CD4-positive, alpha-beta memory T cell (primary cell): ENCODE results near the gene GSTCD. TPM values are rescaled to one million over a fixed set of nuclear protein-coding genes. Genes with fewer than 3 reads are reported as not detected.

Source experiments
- CTCF ChIA-PET: fragments of 350-600 bp; sonication (Branson Sonifier 250); formaldehyde crosslinking; loops from one replicate; lab custom pipeline; 2021; ENCODE audit warnings: inconsistent platforms; ENCODE audit not compliant: partially characterized antibody; lab: Charles Lee
- POLR2A ChIA-PET: fragments of 350-600 bp; sonication (Branson Sonifier 250); formaldehyde crosslinking; loops from one replicate; lab custom pipeline; 2021; ENCODE audit not compliant: partially characterized antibody; lab: Charles Lee
- DNase-seq, 5 donors: peaks; one replicate each; pipeline versions ENCODE4 v3.0.0 to v3.0.0-alpha.2; 2020 to 2022; ENCODE audit warnings: mixed read lengths in 1 of 5
- H3K27ac ChIP-seq: one replicate; pipeline ENCODE4 v1.7.0; 2013; ENCODE audit warnings: low read depth, low read length
- H3K27me3 ChIP-seq: 2 replicates; pipeline ENCODE4 v1.7.0; 2013; ENCODE audit warnings: mild to moderate bottlenecking, low read length, moderate library complexity; ENCODE audit not compliant: insufficient read depth
- H3K36me3 ChIP-seq: 2 replicates; pipeline ENCODE4 v1.7.0; 2013; ENCODE audit warnings: mild to moderate bottlenecking, low read length, moderate library complexity; ENCODE audit not compliant: insufficient read depth
- H3K4me1 ChIP-seq: 2 replicates; pipeline ENCODE4 v1.7.0; 2013; ENCODE audit warnings: mild to moderate bottlenecking, low read length, moderate library complexity; ENCODE audit not compliant: insufficient read depth
- H3K4me3 ChIP-seq, 2 donors: one replicate each; pipeline ENCODE4 v1.7.0; 2013; ENCODE audit warnings: low read length in 2 of 2, mild to moderate bottlenecking in 1 of 2
- H3K9me3 ChIP-seq, 2 donors: one replicate each; pipeline ENCODE4 v1.7.0; 2013; ENCODE audit warnings: low read length in 2 of 2, control low read depth in 1 of 2; ENCODE audit not compliant: control insufficient read depth in 1 of 2
- H3K27ac Mint-ChIP-seq, 7 donors: one replicate each; pipeline ENCODE4 v1.8.0; 2020 to 2021; ENCODE audit warnings: mixed read lengths in 7 of 7, mild to moderate bottlenecking in 6 of 7, inconsistent platforms in 3 of 7, moderate library complexity in 3 of 7
- H3K27me3 Mint-ChIP-seq, 2 donors: one replicate each; pipeline ENCODE4 v1.8.0; 2020 to 2021; ENCODE audit warnings: mixed read lengths in 2 of 2
- H3K36me3 Mint-ChIP-seq, 2 donors: one replicate each; pipeline ENCODE4 v1.8.0; 2020 to 2021; ENCODE audit warnings: mixed read lengths in 2 of 2, inconsistent platforms in 1 of 2, mild to moderate bottlenecking in 1 of 2
- H3K4me1 Mint-ChIP-seq, 4 donors: one replicate each; pipeline ENCODE4 v1.8.0; 2020 to 2021; ENCODE audit warnings: mixed read lengths in 4 of 4, mild to moderate bottlenecking in 1 of 4
- H3K4me3 Mint-ChIP-seq, 8 donors: one replicate each; pipeline ENCODE4 v1.8.0; 2020 to 2021; ENCODE audit warnings: mixed read lengths in 8 of 8, mild to moderate bottlenecking in 7 of 8, moderate library complexity in 6 of 8, inconsistent platforms in 3 of 8
- H3K9me3 Mint-ChIP-seq, 8 donors: one replicate each; pipeline ENCODE4 v1.8.0; 2020 to 2021; ENCODE audit warnings: mixed read lengths in 8 of 8, mild to moderate bottlenecking in 5 of 8, inconsistent platforms in 3 of 8, moderate library complexity in 1 of 8
- intact Hi-C: fragments of 100-400 bp; cut with micrococcal nuclease; formaldehyde crosslinking; loops from one replicate; pipeline ENCODE4 v1.15.1; 2023
- polyA plus RNA-seq, 2 donors: library from polyadenylated mRNA; unstranded; fragments of 300-500 nt; fragmentation: Illumina TruSeq; gene quantifications; one replicate each; pipeline ENCODE4 v1.2.3, GENCODE V29; 2021
- total RNA-seq, 2 experiments: library from RNA; stranded (reverse); gene quantifications; one replicate each; pipeline ENCODE4 v1.2.3, GENCODE V29; 2021

The GSTCD gene
- total and polyA plus RNA-seq, 4 experiments from 2014 or later, result 0.64 to 5.0 (median 3.8) TPM

DNA sequence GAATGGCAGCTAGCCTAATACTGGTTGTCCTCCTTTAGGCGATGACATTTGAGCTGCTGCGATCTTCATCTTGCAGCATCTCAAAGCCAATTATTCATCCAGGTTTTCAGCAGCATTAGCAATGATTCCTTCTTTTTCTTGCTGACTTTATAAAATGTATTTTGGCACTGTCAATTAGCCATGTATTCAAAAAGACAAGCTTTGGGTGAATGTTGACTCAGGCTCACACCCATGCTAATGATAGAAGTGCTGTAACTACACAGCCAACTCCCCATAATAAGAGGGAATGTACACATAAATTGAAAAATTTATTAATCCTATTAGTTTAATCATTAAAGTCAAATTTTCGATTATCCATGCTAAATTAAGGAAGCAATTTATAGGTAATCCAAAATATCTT lies 162.4 kb downstream of the GSTCD start:
- no peak overlapping the region for H3K4me3 Mint-ChIP-seq
- H3K9me3 ChIP-seq, result no peaks in the 10 kb centered on the region
- ChIA-PET CTCF (no interaction called here), POLR2A (no interaction called here)
- no peaks in the 10 kb centered on the region for H3K4me1 Mint-ChIP-seq
- H3K4me3 ChIP-seq, result no peak overlapping the region
- H3K4me1 ChIP-seq, result no peaks in the 10 kb centered on the region
- no peaks in the 10 kb centered on the region for H3K36me3 ChIP-seq
- peaks cover 0 to 3% of the 10 kb centered on the region in 2 donors for H3K27me3 Mint-ChIP-seq
- no peaks in the 10 kb centered on the region for H3K36me3 Mint-ChIP-seq
- H3K9me3 Mint-ChIP-seq, result peaks cover 0 to 8% (median 0%) of the 10 kb centered on the region in 8 donors
- intact Hi-C loops, result no loop called here
- DNase-seq, result no peak
- no peak overlapping the region for H3K27ac Mint-ChIP-seq
- H3K27ac ChIP-seq, result no peak overlapping the region
- H3K27me3 ChIP-seq, result no peaks in the 10 kb centered on the region

DNA sequence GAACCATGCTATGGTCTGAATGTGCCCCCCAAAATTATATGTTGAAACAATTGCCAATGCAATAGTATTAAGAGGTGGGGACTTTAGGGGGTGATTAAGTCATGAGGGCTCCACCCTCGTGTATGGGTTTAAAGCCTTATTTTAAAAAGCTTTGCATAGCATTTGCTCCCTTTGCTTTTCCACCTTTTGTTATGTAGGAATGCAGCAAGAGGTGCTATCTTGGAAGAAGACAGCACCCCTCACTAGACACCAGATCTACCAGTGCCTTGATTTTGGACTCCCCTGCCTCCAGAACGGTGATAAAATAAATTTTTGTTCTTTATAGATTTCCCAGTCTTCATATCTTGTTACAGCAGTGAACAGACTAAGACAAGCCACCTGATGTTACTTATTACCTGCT lies 163.4 kb downstream of the GSTCD start:
- Mint-ChIP-seq H3K4me1 (no peaks in the 10 kb centered on the region), H3K9me3 (peaks cover 0 to 5% (median 0%) of the 10 kb centered on the region in 8 donors), H3K36me3 (no peaks in the 10 kb centered on the region), H3K27ac (no peak overlapping the region), H3K27me3 (peaks cover 0 to 3% of the 10 kb centered on the region in 2 donors), H3K4me3 (no peak overlapping the region)
- Histone ChIP-seq H3K27ac (no peak overlapping the region), H3K9me3 (no peaks in the 10 kb centered on the region), H3K4me1 (no peaks in the 10 kb centered on the region), H3K36me3 (no peaks in the 10 kb centered on the region), H3K4me3 (no peak overlapping the region), H3K27me3 (no peaks in the 10 kb centered on the region)
- POLR2A ChIA-PET, result no interaction called here
- no peak for DNase-seq
- CTCF ChIA-PET, result no interaction called here
- intact Hi-C loops, result no loop called here

DNA sequence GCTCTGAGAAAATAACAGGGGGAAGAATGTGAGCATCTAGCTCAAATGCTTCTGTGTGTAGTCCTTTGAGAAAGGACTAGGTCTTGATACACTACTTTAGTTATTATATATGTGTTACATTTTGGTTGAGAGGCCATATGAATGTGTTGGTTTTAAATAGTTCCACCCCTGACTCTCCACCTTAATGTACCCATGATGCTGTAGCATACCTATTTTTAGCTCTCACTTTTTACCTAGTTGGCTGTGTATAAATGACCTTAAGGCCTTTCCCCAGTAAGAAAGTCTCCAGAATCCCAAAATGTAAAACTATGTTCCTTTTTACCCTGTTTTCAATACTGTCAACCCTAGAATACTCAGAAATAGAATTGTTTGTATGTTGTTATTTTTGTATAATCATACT lies 166.6 kb downstream of the GSTCD start:
- Histone ChIP-seq H3K4me1 (no peaks in the 10 kb centered on the region), H3K9me3 (no peaks in the 10 kb centered on the region), H3K36me3 (no peaks in the 10 kb centered on the region), H3K27ac (no peak overlapping the region), H3K4me3 (no peak overlapping the region), H3K27me3 (no peaks in the 10 kb centered on the region)
- H3K27ac Mint-ChIP-seq, result no peak overlapping the region
- intact Hi-C loops, result no loop called here
- POLR2A ChIA-PET, result no interaction called here
- no peak overlapping the region for H3K4me3 Mint-ChIP-seq
- peaks cover 3% of the 10 kb centered on the region in 2 donors for H3K27me3 Mint-ChIP-seq
- H3K9me3 Mint-ChIP-seq, result peaks cover 0 to 8% (median 0%) of the 10 kb centered on the region in 8 donors
- H3K36me3 Mint-ChIP-seq, result no peaks in the 10 kb centered on the region
- CTCF ChIA-PET, result no interaction called here
- no peaks in the 10 kb centered on the region for H3K4me1 Mint-ChIP-seq
- no peak for DNase-seq

DNA sequence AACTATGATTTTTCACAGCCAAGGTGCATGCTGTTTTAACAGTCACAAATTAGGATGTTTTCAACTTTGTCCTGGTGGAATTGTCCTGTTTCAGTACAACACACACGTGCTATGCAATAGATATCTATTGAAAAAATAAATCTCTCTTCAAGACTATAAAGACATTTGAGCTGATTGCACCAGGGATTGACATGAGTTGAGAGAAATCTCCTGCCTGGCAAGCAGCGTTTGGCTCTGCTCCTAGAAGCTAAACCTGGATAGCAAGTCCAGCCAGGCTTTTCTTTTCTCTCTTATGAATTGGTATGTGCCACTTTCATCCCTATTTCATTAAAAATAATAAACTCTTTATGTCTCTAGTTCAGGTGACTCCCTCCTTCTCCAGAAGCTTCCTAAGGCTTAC lies 170.1 kb downstream of the GSTCD start:
- H3K4me1 ChIP-seq, result no peaks in the 10 kb centered on the region
- POLR2A ChIA-PET, result no interaction called here

DNA sequence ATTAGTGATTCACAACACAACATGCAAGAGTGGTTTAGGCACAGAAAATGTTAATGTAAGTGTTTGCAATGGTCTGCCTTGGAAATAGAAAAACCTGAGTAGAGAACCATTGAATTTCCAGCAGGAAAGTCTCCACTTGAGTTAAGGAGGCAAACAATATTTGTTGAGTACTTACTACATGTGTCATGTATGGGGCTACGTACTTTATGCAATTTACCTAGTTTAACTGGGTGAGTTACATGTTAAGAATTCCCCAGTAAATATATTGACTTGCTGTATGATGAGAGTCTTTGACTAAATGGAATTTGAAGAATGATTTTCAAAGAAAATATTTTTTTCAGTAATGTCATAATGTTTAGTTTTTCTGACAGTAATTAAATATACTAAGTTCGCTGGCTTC lies 178.9 kb downstream of the GSTCD start:
- no peak overlapping the region for H3K27ac Mint-ChIP-seq
- Histone ChIP-seq H3K27me3 (no peaks in the 10 kb centered on the region), H3K36me3 (no peaks in the 10 kb centered on the region), H3K4me3 (no peak overlapping the region), H3K9me3 (no peaks in the 10 kb centered on the region), H3K4me1 (no peaks in the 10 kb centered on the region), H3K27ac (no peak overlapping the region)
- H3K9me3 Mint-ChIP-seq, result peaks cover 0 to 9% (median 4%) of the 10 kb centered on the region in 8 donors
- ChIA-PET POLR2A (no interaction called here), CTCF (interaction anchor here (0.7 kb wide), 1 partner anchor 49 kb away, joined by 3 read pairs; no protein-coding TSS in a partner anchor)
- DNase-seq, result no peak
- no peaks in the 10 kb centered on the region for H3K36me3 Mint-ChIP-seq
- H3K4me3 Mint-ChIP-seq, result no peak overlapping the region
- peaks cover 0 to 3% of the 10 kb centered on the region in 2 donors for H3K27me3 Mint-ChIP-seq
- intact Hi-C loops, result no loop called here
- H3K4me1 Mint-ChIP-seq, result no peaks in the 10 kb centered on the region

More for the DNA sequence above, 170.1 kb downstream of the GSTCD start:
- Histone ChIP-seq H3K27me3 (no peaks in the 10 kb centered on the region), H3K4me3 (no peak overlapping the region), H3K9me3 (no peaks in the 10 kb centered on the region), H3K27ac (no peak overlapping the region), H3K36me3 (no peaks in the 10 kb centered on the region)
- no peak overlapping the region for H3K4me3 Mint-ChIP-seq
- no peaks in the 10 kb centered on the region for H3K36me3 Mint-ChIP-seq
- H3K27me3 Mint-ChIP-seq, result peaks cover 3 to 4% of the 10 kb centered on the region in 2 donors
- DNase-seq, result no peak
- no peak overlapping the region for H3K27ac Mint-ChIP-seq
- intact Hi-C loops, result no loop called here
- CTCF ChIA-PET, result no interaction called here
- H3K9me3 Mint-ChIP-seq, result peaks cover 0 to 8% (median 0%) of the 10 kb centered on the region in 8 donors
- H3K4me1 Mint-ChIP-seq, result no peaks in the 10 kb centered on the region

DNA sequence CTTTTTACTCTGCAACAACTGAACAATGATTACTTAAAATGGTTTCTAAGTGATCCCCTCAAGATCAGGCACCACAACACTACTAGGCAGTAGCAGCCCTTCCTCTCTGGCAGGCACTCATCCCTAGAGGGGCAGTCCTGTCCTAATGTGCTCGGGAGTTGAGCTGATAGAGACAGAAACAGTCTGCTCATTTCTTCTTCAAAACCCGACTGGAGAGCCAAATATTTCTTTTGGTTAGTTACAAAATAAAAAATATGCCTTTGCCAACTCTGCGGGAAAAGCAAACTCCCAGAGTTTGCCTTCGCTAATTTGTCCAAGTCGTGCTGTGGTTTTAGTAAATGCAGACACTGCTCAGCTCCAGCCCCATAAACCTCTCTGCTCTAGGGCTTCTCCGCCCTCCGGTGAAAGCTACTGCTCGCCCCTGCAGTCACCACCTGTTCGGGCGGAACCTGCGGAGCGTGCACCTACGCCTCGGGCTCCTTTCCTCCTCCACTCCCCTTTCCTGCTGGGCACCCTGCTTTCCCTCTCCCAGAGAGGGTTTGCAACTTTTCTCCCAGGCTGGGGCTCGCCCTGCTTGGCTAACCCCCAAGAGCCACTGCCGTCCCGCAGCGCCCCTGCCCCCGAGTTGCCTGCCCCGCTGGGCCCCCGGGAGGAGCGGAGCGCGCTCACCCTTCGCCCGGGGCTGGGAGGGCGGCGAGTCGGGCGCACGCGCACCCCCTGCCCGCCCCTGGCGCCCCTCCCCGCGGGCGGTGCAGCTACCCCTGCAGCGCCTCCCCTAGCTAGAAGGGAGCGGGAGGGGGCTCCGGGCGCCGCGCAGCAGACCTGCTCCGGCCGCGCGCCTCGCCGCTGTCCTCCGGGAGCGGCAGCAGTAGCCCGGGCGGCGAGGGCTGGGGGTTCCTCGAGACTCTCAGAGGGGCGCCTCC lies 186.3 kb downstream of the GSTCD start, which contains the start of gene NPNT:
TSS of gene NPNT (plus strand) at position 812 of the 923 bp plus-strand sequence. CDS start 182 bp downstream, outside the sequence.
- H3K4me3 ChIP-seq, result no peak within 1 kb of the TSS
- CTCF ChIA-PET, result no interaction called here
- no peak within 1 kb of the TSS for H3K27ac ChIP-seq
- no peaks in the 10 kb centered on the region for H3K9me3 ChIP-seq
- H3K27me3 Mint-ChIP-seq, result peaks cover 36 to 38% of the 10 kb centered on the region in 2 donors
- peaks cover 0 to 2% (median 0%) of the 10 kb centered on the region in 8 donors for H3K9me3 Mint-ChIP-seq
- DNase-seq, result no peak
- no peak within 1 kb of the TSS for H3K27ac Mint-ChIP-seq
- POLR2A ChIA-PET, result no interaction called here
- intact Hi-C loops, result no loop called here
- peaks cover 5 to 16% (median 6%) of the 10 kb centered on the region in 4 donors for H3K4me1 Mint-ChIP-seq
- peaks cover 13% of the 10 kb centered on the region for H3K27me3 ChIP-seq
- no peaks in the 10 kb centered on the region for H3K4me1 ChIP-seq
- no peaks in the 10 kb centered on the region for H3K36me3 ChIP-seq
- H3K36me3 Mint-ChIP-seq, result no peaks in the 10 kb centered on the region
- peak within 1 kb of the TSS in 1 of 8 donors; percentile 26 for H3K4me3 Mint-ChIP-seq

DNA sequence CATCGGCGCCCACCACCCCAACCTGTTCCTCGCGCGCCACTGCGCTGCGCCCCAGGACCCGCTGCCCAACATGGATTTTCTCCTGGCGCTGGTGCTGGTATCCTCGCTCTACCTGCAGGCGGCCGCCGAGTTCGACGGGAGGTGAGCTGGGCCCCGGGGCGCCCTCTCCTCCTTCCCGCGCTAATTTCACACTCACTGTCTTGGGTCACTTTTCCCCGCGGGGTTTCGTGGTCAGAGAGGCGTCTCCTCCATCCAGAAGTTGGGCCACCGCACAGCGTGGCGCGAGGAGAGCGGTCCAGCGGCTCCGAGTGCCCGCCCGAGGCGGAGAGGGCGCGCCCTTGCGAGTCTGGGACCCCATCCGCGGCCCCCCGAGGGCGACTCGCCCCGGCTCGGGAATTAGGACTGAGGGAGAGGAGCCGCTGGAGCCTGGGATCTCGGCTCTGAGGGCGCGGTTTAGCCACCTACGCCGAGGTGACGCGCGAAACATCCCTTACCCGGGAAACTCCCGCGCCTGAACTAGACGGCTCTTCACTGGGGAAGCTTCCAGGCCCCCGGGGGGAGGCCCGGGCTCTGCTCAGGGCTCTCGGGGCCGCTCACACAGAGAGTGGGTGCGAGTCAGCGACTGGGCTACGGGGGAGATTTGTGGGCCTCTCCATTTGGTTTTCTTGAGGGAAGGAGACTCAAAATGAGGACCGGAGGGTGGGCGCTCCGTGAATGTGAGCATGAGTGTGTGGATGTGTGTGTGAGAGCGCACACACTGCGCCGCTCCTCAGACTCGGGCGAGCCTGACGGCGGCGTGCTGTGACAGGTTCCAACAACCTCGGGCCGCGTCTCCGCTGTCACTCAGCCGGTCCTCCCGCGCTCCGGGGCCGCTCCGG lies 187.2 kb downstream of the GSTCD start:
- Histone ChIP-seq H3K9me3 (no peaks in the 10 kb centered on the region), H3K27ac (no peak overlapping the region), H3K4me1 (no peaks in the 10 kb centered on the region), H3K36me3 (no peaks in the 10 kb centered on the region), H3K4me3 (no peak overlapping the region), H3K27me3 (peaks cover 13% of the 10 kb centered on the region)
- H3K4me3 Mint-ChIP-seq, result peak overlapping the region in 1 of 8 donors; percentile 26
- intact Hi-C loops, result no loop called here
- H3K4me1 Mint-ChIP-seq, result peaks cover 5 to 16% (median 6%) of the 10 kb centered on the region in 4 donors
- peak in 1 of 5 donors; percentile 1 for DNase-seq
- peaks cover 0 to 2% (median 0%) of the 10 kb centered on the region in 8 donors for H3K9me3 Mint-ChIP-seq
- ChIA-PET POLR2A (no interaction called here), CTCF (no interaction called here)
- peaks cover 40 to 41% of the 10 kb centered on the region in 2 donors for H3K27me3 Mint-ChIP-seq
- no peak overlapping the region for H3K27ac Mint-ChIP-seq
- H3K36me3 Mint-ChIP-seq, result no peaks in the 10 kb centered on the region
